ENCODE data around the gene SH3D21. TPM values are rescaled to one million over a fixed set of nuclear protein-coding genes. Genes with fewer than 3 reads are reported as not detected.
A peak's percentile ranks its signal among the peaks of the same experiment; 100 is the strongest.

The SH3D21 gene
- total RNA-seq, 1 experiment from 2014 or later = 18.3 TPM

DNA sequence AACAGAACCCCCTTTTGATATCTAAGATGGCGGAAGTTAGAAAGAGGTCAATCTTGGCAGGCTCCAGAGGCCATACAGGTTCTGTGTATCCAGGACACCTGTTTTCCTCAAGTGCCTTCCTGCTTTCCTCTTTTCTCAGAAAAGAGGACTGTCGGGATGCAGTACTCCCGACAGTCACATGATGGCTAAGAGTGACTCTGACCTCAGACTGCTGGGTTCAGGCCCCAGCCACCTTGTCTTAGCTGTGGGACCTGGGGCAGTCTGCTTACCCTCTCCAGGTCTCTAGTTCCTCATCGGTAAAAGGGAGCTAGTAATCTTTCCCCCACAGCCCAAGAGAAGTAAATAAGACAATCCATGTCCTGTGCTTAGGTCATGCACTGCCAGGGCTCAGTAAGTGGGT, 49.6 kb downstream of the SH3D21 start:
- no peaks in the 10 kb centered on the region for H4K20me1 ChIP-seq (ENCODE audit: control insufficient read depth, insufficient read depth, insufficient read length)
- H4K5ac ChIP-seq (ENCODE audit: insufficient read length, low read depth, low read length) = no peak overlapping the region
- no peaks in the 10 kb centered on the region for H3K27me3 Mint-ChIP-seq (ENCODE audit: low read depth)
- H3K4me1 ChIP-seq (ENCODE audit: insufficient read depth, low read length) = 0 out of 2 replicates have a peak, but pooled peaks cover 2% of the 10 kb centered on the region
- H3K27ac ChIP-seq (ENCODE audit: insufficient read length, low read depth, low read length) = no peak overlapping the region
- no peak overlapping the region for H4K8ac ChIP-seq (replicated peaks; ENCODE audit: insufficient read length, low read depth, low read length)
- H3K9me3 ChIP-seq (ENCODE audit: control insufficient read depth, low read depth, low read length) = no peaks in the 10 kb centered on the region
- no peak overlapping the region for H3K56ac ChIP-seq (ENCODE audit: insufficient read length, low read depth, low read length)
- no CpG with 5 or more reads among the region's 4 CpGs for WGBS (ENCODE audit: extremely low coverage, insufficient read length, low lambda C conversion rate)
- H3K4me1 Mint-ChIP-seq = peaks cover 7 to 11% of the 10 kb centered on the region in 2 experiments
- no peak overlapping the region for H3T11ph ChIP-seq (ENCODE audit: low read length)
- no peak overlapping the region for H3K4ac ChIP-seq (ENCODE audit: low read depth, low read length)
- no peak overlapping the region for H2BK5ac ChIP-seq (ENCODE audit: insufficient read length, low read length)
- 0 out of 7 replicates have a peak overlapping the region, but pooled peaks of 2 of the 3 experiments have one; percentile 10 to 34 for H3K27ac Mint-ChIP-seq
- no peak for DNase-seq
- no peaks in the 10 kb centered on the region for H3K23me2 ChIP-seq (ENCODE audit: insufficient read length, low read depth, low read length, poor library complexity, severe bottlenecking)
- no peak overlapping the region for H3K9ac ChIP-seq (ENCODE audit: extremely low read depth, insufficient read length, low read length)
- no peak overlapping the region for H2BK120ac ChIP-seq (ENCODE audit: low read depth, low read length, poor library complexity, severe bottlenecking)
- peaks cover 19 to 52% (median 40%) of the 10 kb centered on the region in 3 experiments; a peak in 6 of 7 replicates for H3K36me3 Mint-ChIP-seq (ENCODE audit: insufficient read depth in 1 of 3, low read depth in 3 of 3)
- H3K4me3 Mint-ChIP-seq = no peak overlapping the region
- H2AK5ac ChIP-seq (ENCODE audit: insufficient read length, low read length) = no peak overlapping the region
- no peak overlapping the region for H2BK15ac ChIP-seq (ENCODE audit: low read depth, low read length)
- no peaks in the 10 kb centered on the region for H3K79me1 ChIP-seq (ENCODE audit: insufficient read depth, low read depth, low read length, poor library complexity, severe bottlenecking)
- no peaks in the 10 kb centered on the region for H3K27me3 ChIP-seq (ENCODE audit: insufficient read depth, low read length)
- no peak overlapping the region for H3K14ac ChIP-seq (ENCODE audit: insufficient read depth, low read length)
- H3K9me3 Mint-ChIP-seq = no peaks in the 10 kb centered on the region
- H3K18ac ChIP-seq (ENCODE audit: insufficient read length, low read depth, low read length) = no peak overlapping the region
- H2AFZ ChIP-seq (ENCODE audit: low read length) = no peak overlapping the region
- no peaks in the 10 kb centered on the region for H3K79me2 ChIP-seq (ENCODE audit: insufficient read depth, low read length)
- TF ChIP-seq, protein P1, sequence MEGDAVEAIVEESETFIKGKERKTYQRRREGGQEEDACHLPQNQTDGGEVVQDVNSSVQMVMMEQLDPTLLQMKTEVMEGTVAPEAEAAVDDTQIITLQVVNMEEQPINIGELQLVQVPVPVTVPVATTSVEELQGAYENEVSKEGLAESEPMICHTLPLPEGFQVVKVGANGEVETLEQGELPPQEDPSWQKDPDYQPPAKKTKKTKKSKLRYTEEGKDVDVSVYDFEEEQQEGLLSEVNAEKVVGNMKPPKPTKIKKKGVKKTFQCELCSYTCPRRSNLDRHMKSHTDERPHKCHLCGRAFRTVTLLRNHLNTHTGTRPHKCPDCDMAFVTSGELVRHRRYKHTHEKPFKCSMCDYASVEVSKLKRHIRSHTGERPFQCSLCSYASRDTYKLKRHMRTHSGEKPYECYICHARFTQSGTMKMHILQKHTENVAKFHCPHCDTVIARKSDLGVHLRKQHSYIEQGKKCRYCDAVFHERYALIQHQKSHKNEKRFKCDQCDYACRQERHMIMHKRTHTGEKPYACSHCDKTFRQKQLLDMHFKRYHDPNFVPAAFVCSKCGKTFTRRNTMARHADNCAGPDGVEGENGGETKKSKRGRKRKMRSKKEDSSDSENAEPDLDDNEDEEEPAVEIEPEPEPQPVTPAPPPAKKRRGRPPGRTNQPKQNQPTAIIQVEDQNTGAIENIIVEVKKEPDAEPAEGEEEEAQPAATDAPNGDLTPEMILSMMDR (conservative IDR thresholded peaks at IDR 0.05) = peak; percentile 37; the same call in 1 of the 3 replicates
- H4K91ac ChIP-seq (ENCODE audit: insufficient read length, low read depth, low read length) = no peak overlapping the region
- H2BK12ac ChIP-seq (ENCODE audit: insufficient read length, low read depth, low read length) = no peak overlapping the region
- H3K4me2 ChIP-seq (ENCODE audit: insufficient read depth, insufficient read length, low read length) = no peak overlapping the region
- no peak overlapping the region for H2BK20ac ChIP-seq (ENCODE audit: low read depth, low read length, poor library complexity, severe bottlenecking)
- no peak overlapping the region for H3K23ac ChIP-seq (ENCODE audit: insufficient read length, low read depth, low read length)

Measured in H9 (cell line).